Measurements from ENCODE around the gene PRRG3.

Gene PRRG3

DNA sequence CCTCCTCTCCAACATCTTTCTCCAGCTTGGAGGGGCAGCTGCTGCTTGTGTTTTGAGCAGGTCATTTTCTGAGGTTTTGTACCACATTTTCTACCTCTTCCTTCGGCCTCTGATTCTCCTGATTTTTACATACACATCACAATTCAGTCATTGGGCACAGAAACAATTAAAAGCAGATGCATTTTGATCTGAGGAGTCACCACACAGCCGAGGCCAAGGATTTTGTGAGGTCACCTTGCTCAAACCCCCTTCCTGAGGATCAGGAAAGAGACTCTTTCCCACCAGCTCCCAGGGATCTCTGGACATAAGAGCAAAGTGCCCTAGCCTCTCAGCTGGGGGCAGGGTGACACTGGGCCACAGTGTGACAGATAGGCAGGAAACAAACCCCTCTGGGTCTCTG is 15.2 kb downstream of the PRRG3 start:
- no peak for FAIRE-seq

DNA sequence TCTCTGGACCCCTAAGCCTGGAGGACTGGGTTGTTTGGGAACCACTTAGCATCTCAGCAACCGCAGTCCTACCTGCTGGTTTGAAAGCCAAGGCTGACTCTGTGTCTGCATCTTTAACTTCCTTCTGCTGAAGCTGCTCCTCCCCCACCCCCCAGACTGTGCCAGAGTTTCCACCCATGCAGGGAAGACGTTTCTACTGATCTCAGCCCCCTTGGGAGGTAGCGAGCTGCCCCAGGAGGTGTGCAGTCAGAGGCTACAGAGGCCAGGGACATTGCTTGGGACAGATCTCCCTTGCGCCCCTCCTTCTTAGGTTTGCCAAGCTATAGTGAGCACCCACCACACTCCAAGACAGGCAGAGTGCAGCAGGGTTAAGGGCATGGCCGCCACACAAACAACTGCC is 15.9 kb downstream of the PRRG3 start:
- no peak for FAIRE-seq

DNA sequence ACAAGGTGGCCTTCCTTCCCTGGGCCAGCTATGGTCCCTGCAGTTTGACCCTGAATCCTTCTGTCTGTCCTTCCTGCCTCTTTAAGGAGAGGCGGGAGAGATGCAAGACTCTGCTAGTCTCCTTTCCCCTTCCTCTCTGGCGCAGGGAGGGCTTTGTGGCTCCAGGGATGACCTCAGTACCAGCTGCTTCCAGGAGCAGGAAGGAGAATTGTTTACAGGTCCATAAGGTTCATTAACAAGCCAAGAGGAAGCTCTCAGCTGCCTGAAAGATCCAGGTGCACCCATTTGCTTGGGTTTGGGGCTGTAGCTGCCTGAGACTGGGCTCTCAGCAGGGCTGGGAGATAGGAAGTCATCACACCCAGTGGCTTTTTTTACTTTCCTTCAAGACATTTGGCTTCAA is 16.5 kb downstream of the PRRG3 start:
- FAIRE-seq, result no peak

DNA sequence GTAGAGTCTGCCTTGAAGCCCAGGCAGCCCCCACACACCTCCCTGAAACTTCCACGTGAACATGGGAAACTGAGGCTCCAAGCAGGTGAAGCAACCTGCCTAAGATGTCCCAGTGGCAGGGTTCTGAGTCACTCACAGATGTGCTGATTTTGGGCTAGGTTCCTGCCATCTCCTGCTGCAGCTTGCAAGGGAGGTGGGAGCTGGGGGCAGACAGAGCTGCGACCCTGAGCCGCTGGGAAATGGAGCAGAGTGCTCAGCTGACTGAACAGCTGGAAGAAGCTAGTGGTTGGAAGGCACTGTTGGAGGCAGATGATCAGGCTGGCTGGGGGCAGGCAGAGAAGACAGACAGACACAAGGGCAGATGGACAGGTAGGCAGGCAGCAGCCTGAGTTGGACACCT is 17.0 kb downstream of the PRRG3 start:
- FAIRE-seq, result no peak

DNA sequence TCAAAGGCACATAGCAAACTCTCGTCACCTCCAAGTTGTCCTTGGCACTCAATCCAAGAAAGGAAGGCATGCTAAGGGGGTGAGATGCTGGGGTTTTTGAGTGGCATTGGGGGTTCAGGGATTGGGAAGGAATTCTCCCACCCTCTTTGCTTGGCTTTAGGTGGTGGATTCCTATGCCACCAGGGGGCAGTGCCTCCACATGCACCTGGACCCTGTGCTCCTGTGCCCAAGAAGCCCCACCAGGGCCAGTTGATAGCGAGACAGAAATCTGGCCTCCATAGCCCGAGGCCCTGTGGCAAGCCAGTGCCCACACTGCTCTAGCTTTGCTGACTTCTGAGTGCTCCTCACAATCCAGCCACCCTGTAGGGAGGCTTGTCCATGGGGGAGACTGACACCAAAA is 18.6 kb downstream of the PRRG3 start:
- FAIRE-seq, result no peak

DNA sequence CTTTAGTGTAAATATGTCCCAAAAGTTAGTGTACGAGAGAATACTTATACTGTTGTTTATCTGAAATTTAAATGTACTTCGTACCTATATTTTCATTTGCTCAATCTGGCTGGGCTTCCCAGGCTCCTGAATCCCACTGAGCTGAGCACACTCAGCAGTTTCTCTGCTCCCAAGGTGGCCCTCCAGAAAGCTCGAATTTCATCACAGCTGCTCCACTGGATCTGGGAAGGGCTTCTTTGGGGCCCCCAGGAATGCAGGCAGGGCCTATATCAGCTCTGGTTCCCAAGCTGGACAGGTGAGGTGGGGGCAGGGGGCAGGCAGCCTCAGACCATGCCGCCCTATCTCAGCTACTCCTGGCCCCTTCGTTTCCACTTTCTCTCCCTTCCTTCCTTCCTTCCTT is 19.1 kb downstream of the PRRG3 start:
- FAIRE-seq, result no peak

DNA sequence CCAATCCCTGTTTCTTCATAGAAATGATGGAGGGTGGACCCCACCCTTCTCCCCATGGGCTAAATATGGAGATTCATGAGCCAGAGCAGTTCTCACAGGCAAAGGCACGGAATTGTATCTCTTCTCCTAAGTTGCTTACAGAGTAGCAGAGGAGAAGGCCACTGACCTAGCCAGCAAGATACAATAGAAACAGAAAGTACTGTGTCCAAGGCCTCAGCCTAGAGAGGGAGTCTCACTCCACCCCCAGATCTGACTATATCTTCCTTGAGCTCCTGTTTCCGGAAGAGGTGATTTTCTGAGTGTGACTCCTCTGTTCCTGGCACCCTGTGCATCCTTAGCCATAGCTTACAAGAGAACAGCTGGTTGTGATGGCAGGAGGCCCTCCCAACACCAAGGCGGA is 20.5 kb downstream of the PRRG3 start, which contains the start of gene FATE1:
Gene FATE1 (plus strand): TSS at position 284 of the 400 bp plus-strand sequence. CDS start 85 bp downstream, at position 369.
- FAIRE-seq, result no peak

DNA sequence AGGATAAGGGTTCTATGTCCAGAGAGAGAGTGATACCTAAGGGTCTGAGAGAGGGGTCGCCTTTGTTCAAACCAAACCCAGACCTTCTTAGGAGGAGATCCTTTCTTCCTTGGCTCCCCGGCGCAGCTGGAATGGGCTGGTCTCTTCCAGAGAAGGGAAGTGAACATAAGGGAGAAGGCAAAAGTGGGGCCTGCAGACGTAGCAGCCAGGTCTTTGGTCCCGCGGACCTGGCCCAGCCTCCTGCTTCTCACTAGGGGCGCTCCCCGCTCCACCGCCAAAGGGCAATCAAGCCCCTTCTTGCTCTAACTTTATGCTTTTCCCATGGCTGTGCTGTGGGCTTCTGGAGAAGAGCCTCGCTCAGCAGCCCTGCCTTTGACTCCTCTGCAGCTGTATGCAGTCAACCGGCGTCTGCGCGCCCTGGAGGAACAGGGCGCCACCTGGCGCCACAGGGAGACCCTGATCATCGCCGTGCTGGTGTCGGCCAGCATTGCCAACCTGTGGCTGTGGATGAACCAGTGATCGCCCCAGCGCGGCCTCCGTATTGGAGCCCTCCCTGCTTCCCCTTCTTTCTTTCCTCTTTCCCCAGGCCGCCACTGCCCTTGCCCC is 27.1 kb downstream of the PRRG3 start:
- no peak for FAIRE-seq

DNA sequence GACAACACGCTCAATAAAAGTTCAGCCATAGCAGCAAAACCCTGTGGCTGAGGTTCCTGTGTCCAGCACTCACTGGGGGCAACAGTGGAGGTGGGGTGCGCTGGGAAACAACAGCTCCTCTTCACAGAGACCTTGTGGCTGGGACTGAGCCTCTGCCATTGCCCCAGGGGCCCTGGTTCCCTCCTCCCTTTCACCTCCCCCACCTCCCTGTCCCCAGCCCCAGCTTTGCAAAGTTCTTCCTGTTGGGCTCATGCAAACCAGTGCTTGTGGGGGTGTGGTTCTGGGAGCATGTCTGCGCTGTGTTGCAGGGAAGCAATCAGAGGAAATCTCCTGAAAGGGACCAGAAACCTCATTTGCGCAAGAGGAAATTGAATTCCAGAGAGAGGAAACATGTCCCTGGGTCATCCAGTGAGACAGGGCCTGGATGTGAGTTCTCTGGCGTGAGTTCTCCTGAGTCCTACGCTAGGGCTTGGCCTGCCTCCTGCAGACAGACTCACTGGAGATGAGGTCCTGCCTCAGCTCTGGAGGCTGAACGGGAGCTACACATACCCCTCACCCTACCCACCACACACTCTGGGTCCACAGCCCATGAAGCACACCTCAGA is 28.0 kb downstream of the PRRG3 start:
- FAIRE-seq, result no peak

DNA sequence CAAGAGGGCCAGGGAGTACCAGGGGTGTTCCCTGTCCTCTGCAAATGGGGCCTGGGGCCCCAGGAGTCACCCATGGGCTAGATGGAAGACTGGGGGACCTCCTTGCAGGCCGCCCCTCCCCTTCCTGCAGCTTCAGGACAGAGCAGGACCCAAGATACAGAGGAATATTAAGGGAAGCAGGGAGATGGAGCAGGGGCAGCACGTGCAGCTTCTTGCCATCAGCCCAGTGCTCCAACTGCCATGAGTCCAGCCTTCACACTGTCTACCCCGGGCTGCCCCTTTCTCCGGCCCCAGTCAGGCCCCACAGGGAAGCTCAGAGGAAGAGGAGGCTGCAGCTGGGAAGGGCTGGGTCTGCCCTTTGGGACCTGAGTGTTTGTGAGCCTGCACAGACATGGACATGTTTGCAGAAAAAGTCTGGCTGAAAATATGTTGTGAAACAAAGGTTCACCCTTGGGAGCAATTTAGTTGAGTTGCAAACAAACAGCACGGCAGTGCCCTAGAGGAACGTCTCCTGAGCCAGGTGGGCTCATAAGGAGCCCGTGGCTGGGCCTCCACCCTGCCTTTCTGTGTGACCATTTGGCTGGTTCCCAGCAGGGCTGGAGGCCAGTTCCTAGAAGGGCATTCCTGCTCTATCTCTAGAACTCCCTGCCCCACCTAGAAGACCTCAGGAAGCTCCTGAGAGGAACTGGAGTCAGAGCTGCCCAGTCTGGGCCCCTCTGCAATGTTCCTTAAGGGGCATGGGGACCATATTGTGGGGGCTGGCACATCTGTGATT is 29.5 kb downstream of the PRRG3 start:
- FAIRE-seq, result no peak

DNA sequence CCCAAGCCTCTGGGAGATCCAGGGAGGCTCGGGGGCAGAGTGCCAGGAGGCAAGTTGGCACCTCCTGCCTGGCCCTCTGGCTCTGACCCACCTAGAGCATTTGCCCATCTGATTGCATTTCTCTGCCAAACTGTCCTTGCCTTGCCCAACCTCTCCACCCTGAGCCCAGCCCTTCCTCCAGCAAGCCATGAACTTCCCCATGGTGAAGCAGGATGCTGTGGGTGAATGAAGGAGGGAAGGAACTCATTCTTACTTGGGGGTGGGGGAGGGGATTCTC is 30.0 kb downstream of the PRRG3 start:
- FAIRE-seq, result no peak

DNA sequence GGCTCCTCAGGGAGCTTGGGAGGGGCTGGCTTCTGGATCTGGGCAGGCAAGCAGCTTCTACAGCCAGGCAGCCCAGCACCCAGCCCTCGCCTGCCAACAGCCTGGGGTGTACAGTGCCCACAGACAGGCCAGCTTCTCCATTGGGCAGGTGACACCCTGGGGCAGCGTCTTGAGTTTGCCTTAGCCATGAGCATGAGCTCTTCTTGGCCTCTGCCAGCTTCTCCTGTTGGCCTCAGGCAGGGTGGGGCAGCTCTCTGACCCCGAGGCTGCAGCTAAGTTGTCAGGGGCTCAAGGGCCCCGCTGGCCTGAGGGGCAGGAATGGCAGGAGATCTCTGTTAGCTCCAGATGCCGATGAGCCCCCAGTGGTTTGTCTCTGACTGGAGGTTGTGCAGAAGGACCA is 31.5 kb downstream of the PRRG3 start:
- no peak for FAIRE-seq

DNA sequence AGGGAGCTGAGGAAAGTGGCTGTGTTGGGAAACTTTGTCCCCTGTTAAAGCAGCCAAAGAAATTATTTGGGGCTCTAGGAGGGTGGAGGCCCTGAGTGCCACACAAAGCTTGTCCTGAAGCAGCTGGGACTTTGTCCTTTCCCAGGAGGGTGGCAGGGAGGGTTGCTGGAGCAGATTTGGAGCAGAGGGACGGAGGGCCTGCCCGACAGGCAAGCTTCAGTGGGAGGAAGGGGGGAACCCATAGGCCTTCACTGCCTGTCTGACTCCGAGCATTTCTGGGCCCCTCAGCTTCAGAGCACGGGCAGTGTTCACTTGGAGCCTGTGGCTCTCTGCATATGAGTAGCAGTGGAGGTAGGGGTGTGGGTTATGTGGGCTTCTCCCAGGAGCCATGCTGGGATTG is 32.1 kb downstream of the PRRG3 start:
- FAIRE-seq, result no peak

DNA sequence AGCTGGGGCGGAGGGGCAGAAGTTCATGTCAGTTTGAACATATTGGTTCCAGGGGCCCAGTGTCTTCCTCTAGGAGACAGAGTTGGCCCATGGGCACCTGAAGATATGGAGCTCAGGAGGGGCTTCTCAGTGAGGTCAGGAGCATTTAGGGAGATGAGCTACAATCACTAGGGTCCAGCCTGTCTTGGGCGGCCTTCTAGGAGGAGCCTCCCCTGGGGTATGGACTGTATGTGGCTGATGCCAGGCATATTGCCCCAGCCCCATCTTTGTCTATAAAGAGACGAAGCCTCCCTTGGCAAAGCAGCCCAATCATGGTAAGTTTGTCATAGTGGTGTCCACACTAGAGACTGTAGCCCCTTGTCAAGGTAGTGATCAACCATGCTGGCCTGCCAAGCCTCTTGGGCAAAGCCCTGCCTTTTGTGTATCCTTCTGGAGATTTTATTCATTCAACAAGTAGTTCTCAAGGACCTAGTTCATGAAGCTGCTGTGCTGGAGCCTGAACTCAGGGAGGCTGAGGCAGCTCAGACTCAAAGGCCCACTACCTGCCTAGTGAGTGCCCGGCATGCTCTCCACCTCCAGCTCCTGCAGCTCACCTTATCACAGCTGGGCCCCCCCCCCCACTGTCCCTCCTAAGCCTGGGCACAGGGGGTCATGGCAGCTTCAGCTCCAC is 33.9 kb downstream of the PRRG3 start:
- FAIRE-seq, result no peak

DNA sequence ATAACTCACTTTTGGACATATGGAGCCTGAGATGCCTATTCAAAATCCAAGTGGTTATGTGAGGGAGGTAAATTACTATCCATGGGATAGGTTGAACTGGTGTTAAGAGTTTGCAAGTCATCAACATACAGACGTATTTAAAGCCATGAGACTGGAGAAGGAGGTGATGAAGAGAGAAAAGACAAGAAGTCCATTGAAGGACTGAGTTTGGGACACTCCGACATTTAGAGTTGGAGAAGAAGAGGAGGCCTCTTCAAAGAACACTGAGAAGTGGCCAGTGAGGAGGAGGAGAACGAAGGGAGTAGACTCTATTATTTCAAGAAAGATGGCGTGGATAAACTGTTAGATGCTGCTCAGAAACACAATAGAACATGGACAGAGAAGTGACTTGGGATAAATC is 39.2 kb downstream of the PRRG3 start, which contains the start of gene CNGA2:
Gene CNGA2 (plus strand): TSS at position 301 of the 400 bp plus-strand sequence. CDS start 3,738 bp downstream, outside the sequence.
- FAIRE-seq, result no peak

DNA sequence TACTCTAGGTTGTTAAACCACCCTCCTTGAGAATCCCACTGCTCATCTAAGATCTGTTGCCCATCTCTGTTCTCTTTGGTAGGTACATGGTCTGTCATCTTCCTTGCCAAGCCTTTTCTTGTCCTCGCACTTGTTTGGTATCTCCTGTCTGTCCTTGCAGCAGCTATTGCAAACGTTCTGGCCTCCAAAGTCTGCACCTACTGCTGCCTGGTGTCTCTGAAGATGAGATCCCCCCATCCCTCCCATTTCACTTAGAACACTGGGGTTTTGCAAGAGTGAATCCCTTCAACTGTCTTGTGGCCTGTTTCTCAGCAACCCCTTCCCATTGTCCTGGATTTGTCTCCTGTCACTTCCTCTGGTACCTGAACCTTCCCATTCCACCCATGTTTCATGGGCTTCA is 40.0 kb downstream of the PRRG3 start:
- FAIRE-seq, result no peak

DNA sequence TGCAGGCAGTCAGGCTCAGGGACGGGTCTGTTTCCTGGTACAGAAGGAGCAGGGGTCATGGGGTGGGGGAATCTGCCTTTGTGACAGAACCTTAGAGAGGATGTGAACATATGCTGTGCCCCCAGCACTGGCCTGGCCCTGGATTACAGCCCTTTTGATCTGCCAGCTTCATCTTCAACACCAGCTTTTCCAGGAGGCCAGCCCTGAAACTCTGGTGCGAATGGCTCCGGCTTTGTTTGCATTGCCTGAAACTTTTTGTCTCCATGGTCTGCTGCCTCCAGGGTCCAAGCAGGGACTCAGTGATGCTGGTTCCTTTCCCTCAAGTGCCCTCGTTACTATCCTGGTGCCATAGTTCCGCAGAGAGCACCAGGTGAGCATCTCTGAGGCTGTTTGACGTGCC is 41.4 kb downstream of the PRRG3 start:
- no peak for FAIRE-seq

DNA sequence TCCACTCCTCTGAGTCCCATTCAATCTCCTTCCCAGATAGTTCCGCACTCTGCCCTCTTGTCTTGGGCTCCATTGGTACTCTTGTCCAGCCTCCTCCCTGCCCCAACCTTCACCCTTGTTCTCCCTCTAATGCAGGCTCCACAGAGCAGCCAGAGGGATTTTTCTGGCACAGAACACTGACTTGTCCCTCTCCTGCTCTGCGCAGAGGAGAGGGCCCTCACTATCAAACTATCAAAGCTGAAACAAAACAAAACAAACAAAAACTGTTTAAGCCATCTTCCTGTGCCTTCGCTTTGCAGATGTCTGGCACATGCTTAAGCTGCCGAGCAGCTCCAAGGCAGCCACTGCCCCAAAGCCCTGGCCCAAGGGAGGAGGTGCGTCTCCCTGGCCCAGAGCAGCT is 42.2 kb downstream of the PRRG3 start:
- FAIRE-seq, result no peak

DNA sequence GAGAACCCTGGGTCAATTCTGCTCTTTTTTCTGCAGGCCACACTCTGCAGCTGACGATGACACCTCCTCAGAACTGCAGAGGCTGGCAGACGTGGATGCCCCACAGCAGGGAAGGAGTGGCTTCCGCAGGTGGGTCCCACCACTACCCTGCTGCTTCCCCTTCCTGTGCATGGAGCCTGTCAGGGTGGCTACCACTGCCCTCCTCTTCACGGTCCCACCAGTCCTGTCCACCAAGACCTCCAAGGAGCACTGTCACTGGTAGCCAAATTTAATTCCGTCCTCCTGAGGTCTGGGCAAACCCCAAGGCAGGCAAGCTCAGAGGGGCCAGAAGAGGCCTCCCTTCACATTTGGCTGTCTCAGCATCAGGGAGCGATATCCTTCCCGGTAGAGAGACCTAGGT is 43.5 kb downstream of the PRRG3 start:
- FAIRE-seq, result no peak

DNA sequence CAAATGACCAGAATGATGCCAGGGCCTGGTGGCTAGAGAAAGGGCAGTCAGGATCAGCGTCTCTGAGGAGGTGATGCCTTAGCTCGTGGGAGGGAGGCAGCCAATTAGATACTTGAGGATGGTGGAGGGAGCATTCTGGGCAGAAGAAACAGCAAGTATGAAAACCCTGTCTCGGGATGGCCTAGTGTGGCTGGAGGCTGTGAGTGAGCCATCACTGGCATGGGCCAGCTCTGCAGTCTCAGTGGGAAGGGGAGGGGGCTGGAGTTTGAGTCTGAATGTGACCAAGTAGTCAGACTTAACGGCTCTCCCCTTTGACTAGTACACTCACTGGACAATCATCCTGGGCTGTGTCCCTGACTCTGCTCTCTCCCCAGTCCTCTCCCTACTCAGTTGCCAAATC is 46.3 kb downstream of the PRRG3 start:
- FAIRE-seq, result no peak

DNA sequence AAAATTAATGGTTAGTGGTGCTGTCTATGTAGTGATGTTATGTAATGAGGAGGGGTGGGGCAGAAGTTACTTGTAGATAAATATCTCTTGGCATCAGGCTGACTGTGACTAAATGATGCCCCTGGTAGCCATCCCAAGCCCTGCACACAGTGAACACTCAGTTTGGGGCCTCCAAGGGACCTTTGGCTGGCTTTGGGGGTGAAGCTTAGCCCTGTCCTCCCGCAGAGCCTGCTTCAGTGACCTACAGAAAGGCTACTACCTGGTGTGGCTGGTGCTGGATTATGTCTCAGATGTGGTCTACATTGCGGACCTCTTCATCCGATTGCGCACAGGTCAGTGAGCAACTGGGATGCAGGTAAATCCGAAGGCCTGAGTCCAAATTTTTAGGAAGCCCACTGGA is 47.1 kb downstream of the PRRG3 start:
- no peak for FAIRE-seq

DNA sequence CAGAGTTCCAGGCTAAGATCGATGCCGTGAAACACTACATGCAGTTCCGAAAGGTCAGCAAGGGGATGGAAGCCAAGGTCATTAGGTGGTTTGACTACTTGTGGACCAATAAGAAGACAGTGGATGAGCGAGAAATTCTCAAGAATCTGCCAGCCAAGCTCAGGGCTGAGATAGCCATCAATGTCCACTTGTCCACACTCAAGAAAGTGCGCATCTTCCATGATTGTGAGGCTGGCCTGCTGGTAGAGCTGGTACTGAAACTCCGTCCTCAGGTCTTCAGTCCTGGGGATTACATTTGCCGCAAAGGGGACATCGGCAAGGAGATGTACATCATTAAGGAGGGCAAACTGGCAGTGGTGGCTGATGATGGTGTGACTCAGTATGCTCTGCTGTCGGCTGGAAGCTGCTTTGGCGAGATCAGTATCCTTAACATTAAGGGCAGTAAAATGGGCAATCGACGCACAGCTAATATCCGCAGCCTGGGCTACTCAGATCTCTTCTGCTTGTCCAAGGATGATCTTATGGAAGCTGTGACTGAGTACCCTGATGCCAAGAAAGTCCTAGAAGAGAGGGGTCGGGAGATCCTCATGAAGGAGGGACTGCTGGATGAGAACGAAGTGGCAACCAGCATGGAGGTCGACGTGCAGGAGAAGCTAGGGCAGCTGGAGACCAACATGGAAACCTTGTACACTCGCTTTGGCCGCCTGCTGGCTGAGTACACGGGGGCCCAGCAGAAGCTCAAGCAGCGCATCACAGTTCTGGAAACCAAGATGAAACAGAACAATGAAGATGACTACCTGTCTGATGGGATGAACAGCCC is 48.6 kb downstream of the PRRG3 start:
- no peak for FAIRE-seq

DNA sequence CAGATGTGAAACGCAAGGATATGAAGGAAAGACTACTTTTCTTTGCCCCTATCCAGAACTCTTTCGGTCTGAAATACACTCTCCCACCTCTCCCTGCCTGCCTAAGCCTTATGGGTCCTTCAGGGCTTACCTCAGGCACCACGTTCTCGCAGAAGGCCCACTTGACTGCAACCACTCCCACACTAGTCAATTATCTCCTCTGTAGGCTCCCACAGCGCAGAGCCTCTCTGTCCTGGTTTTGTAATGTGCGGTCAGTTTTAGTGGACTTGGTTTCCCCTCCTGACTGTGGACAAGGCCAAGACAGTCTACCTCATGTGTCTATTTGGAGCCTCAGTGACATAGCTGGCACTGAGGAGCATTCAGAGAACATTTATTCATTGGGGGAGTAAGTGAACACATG is 50.4 kb downstream of the PRRG3 start:
- no peak for FAIRE-seq

All from G401.6 (cell line).